Gastroesophageal sphincter (tissue), 3 donors: Measurements from ENCODE around the gene RTF1.

ENCODE experiments used
- CTCF ChIP-seq, 4 experiments: fragments of 200-600 bp in 2 of 4; fragments of 450-650 bp in 2 of 4; sonication (generic) in 1 of 4; IDR thresholded peaks; one replicate each; pipeline ENCODE4 v1.5.1; 2017 to 2019; ENCODE audit warnings: antibody characterized with exemption in 4 of 4, mild to moderate bottlenecking in 2 of 4, moderate library complexity in 2 of 4
- EP300 ChIP-seq: sonication (generic); formaldehyde crosslinking; IDR thresholded peaks from one replicate; pipeline ENCODE4 v1.6.1; 2017; ENCODE audit warnings: antibody characterized with exemption, mild to moderate bottlenecking
- POLR2A ChIP-seq, 2 donors: fragments of 450-650 bp; IDR thresholded peaks; one replicate each; pipeline ENCODE4 v1.6.1; 2017; ENCODE audit warnings: antibody characterized with exemption in 2 of 2, mild to moderate bottlenecking in 2 of 2, moderate library complexity in 1 of 2
- POLR2AphosphoS5 ChIP-seq: sonication (generic); formaldehyde crosslinking; IDR thresholded peaks from one replicate; pipeline ENCODE4 v1.6.1; 2017; ENCODE audit warnings: antibody characterized with exemption

- TF ChIP-seq CTCF (IDR thresholded peaks at IDR 0.05) (no peak), POLR2AphosphoS5 (no peak), EP300 (no peak), POLR2A (IDR thresholded peaks at IDR 0.05) (no peak)
Observed at GRCh38 chr15:41417418-41418195, 712 bp downstream of the RTF1 start.
